Parathyroid adenoma (tissue), 2 donors: Measurements from ENCODE around the gene EBF3.

Source experiments
- H2AFZ ChIP-seq: fragments of 300-600 bp; sonication (generic); one replicate; pipeline ENCODE4 v1.7.0; 2017; ENCODE audit warnings: antibody characterized with exemption, mild to moderate bottlenecking
- H3K27ac ChIP-seq: fragments of 300-600 bp; sonication (generic); one replicate; pipeline ENCODE4 v1.7.0; 2017
- H3K27me3 ChIP-seq: fragments of 300-600 bp; sonication (generic); one replicate; pipeline ENCODE4 v1.7.0; 2017; ENCODE audit warnings: low read length; ENCODE audit not compliant: control insufficient read depth, insufficient read depth
- H3K36me3 ChIP-seq: fragments of 300-600 bp; sonication (generic); one replicate; pipeline ENCODE4 v1.7.0; 2017; ENCODE audit warnings: low read length; ENCODE audit not compliant: control insufficient read depth, insufficient read depth
- H3K4me1 ChIP-seq: fragments of 300-600 bp; sonication (generic); one replicate; pipeline ENCODE4 v1.7.0; 2017; ENCODE audit warnings: control low read depth
- H3K4me2 ChIP-seq: fragments of 300-600 bp; sonication (generic); one replicate; pipeline ENCODE4 v1.7.0; 2017; ENCODE audit warnings: low read length
- H3K4me3 ChIP-seq: fragments of 300-600 bp; sonication (generic); one replicate; pipeline ENCODE4 v1.7.0; 2017; ENCODE audit warnings: low read depth, low read length
- H3K79me2 ChIP-seq: fragments of 300-600 bp; sonication (generic); one replicate; pipeline ENCODE4 v1.7.0; 2017; ENCODE audit warnings: control low read depth
- H3K9ac ChIP-seq: fragments of 300-600 bp; sonication (generic); one replicate; pipeline ENCODE4 v1.7.0; 2017; ENCODE audit warnings: mild to moderate bottlenecking
- H3K9me3 ChIP-seq: fragments of 300-600 bp; sonication (generic); one replicate; pipeline ENCODE4 v1.7.0; 2017; ENCODE audit warnings: low read length; ENCODE audit not compliant: control insufficient read depth
- CTCF ChIP-seq: fragments of 300-600 bp; sonication (generic); IDR thresholded peaks from one replicate; pipeline ENCODE4 v1.7.0; 2017; ENCODE audit warnings: antibody characterized with exemption, mild to moderate bottlenecking
- donor health status: primary hyperparathyroidism.

The EBF3 gene

GRCh38 chr10:129964611-129965424 is 744 bp upstream of the EBF3 start:
- Histone ChIP-seq H3K4me1 (no peaks in the 10 kb centered on the region), H3K27ac (no peak overlapping the region), H3K4me2 (peak overlapping the region; percentile 63), H3K36me3 (no peaks in the 10 kb centered on the region), H3K9me3 (no peaks in the 10 kb centered on the region), H3K27me3 (peaks cover 43% of the 10 kb centered on the region), H3K79me2 (no peaks in the 10 kb centered on the region), H3K9ac (no peak overlapping the region), H2AFZ (no peak overlapping the region), H3K4me3 (peak overlapping the region; percentile 24)
- no peak for TF ChIP-seq CTCF

DNA sequence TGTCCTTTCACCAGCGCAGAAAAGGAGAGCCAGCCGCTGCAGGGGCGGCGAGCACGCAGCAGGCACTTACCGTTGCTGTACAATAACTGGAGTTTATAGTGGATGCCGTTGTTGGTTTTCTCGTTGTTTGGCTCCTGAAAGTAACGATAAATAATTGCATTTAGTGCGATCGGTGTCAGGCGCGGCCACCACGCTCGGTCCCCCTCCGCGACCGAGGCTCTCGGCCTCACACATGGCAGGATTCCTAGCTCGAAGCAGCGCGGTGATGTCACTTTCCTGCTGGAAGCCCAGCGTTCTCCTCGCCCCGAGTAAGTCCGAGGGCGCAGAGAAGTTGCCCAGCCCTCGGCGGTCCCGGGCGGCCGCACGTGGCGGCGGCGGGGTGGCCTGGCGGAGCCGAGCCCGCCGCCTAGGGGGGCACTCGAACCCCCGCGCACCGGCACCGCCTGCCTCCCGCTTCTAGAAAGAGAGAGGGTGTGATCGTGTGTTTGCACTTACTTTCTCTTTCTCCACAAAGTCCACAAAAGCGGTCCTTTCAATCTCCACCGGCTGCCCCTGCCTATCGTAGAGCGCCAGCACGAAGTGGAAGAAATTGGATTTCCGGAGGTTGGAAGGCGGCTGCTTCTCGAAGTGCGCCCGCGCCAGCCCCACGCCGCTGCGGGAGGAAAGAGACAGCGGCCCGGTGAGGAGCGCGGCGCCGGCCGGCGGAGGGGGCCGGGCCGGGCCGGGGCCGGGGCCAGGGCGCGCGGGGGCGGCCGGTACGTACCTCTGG is 1.0 kb downstream of the EBF3 start:
- H3K4me1 ChIP-seq = no peaks in the 10 kb centered on the region
- H3K9ac ChIP-seq = no peak overlapping the region

GRCh38 chr10:129962031-129962871 is 1.8 kb downstream of the EBF3 start:
- Histone ChIP-seq H3K4me2 (peak overlapping the region; percentile 65), H3K27ac (no peak overlapping the region)

More for the DNA sequence above, 1.0 kb downstream of the EBF3 start:
- Histone ChIP-seq H3K36me3 (no peaks in the 10 kb centered on the region), H2AFZ (no peak overlapping the region), H3K4me2 (peak overlapping the region; percentile 65), H3K9me3 (no peaks in the 10 kb centered on the region), H3K4me3 (peak overlapping the region; percentile 33), H3K27ac (no peak overlapping the region), H3K27me3 (peaks cover 34% of the 10 kb centered on the region), H3K79me2 (no peaks in the 10 kb centered on the region)
- TF ChIP-seq CTCF = no peak

DNA sequence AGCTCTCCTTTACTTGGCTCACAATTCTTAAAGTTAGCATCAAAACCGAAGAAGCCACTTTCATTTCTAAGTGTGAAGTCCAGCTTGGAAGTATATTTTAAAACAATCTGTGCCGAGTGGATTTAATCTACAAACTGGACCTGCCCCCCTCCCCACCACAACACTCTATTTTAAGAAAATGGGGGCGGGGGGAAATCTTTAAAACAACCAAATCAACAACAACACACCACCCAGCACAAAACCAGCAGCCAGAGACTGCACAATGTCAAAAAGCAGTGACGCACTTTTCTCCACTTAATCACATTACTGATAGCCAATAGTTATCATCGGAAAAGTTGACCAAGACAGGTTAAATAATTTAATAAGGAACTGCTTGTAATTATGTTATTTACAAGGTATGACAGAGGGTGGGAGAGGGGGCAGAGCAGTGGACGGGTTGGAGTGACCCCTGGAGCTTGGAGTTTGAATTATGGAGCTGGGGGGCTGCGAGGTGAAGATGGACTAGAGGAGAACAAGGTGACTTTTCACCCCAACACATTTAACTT is 2.8 kb downstream of the EBF3 start:
- H3K4me1 ChIP-seq = no peaks in the 10 kb centered on the region
- no peak overlapping the region for H3K27ac ChIP-seq
- TF ChIP-seq CTCF = no peak
- peak overlapping the region; percentile 9 for H3K4me3 ChIP-seq
- H2AFZ ChIP-seq = no peak overlapping the region
- H3K9ac ChIP-seq = no peak overlapping the region
- peaks cover 22% of the 10 kb centered on the region for H3K27me3 ChIP-seq
- no peaks in the 10 kb centered on the region for H3K36me3 ChIP-seq
- H3K79me2 ChIP-seq = no peaks in the 10 kb centered on the region
- no peak overlapping the region for H3K4me2 ChIP-seq
- H3K9me3 ChIP-seq = no peaks in the 10 kb centered on the region

More at GRCh38 chr10:129962031-129962871, 1.8 kb downstream of the EBF3 start:
- H3K9ac ChIP-seq = no peak overlapping the region
- H3K4me3 ChIP-seq = peak overlapping the region; percentile 33
- no peaks in the 10 kb centered on the region for H3K36me3 ChIP-seq
- no peaks in the 10 kb centered on the region for H3K9me3 ChIP-seq
- H3K4me1 ChIP-seq = no peaks in the 10 kb centered on the region
- H2AFZ ChIP-seq = no peak overlapping the region
- no peaks in the 10 kb centered on the region for H3K79me2 ChIP-seq
- peaks cover 28% of the 10 kb centered on the region for H3K27me3 ChIP-seq
- TF ChIP-seq CTCF = no peak
